WERI-Rb-1 (cell line): Measurements from ENCODE around the gene SEMA3B.

Experiments
- DNase-seq: peaks from one replicate; pipeline ENCODE4 v3.0.0-alpha.2; 2020
- H3K27ac ChIP-seq: fragments of 250-450 bp; sonication (Bioruptor Pico); 2 replicates; pipeline ENCODE4 v1.5.1; 2020; ENCODE audit warnings: mild to moderate bottlenecking, moderate library complexity
- H3K27me3 ChIP-seq: fragments of 250-450 bp; sonication (Bioruptor Pico); 2 replicates; pipeline ENCODE4 v1.5.1; 2021; ENCODE audit warnings: mild to moderate bottlenecking, low read depth, moderate library complexity; ENCODE audit not compliant: insufficient read depth, severe bottlenecking
- H3K36me3 ChIP-seq: fragments of 250-450 bp; sonication (Bioruptor Pico); 2 replicates; pipeline ENCODE4 v1.5.1; 2020; ENCODE audit warnings: mild to moderate bottlenecking, moderate library complexity
- H3K4me3 ChIP-seq: 2 replicates; pipeline ENCODE4 v1.5.1; 2011; ENCODE audit warnings: low read depth, mild to moderate bottlenecking, control low read depth, low read length
- H3K9me3 ChIP-seq: fragments of 250-450 bp; sonication (Bioruptor Pico); 2 replicates; pipeline ENCODE4 v1.5.1; 2021; ENCODE audit warnings: mild to moderate bottlenecking, moderate library complexity; ENCODE audit not compliant: severe bottlenecking
- TF ChIP-seq, protein P1 (sequence below): IDR thresholded peaks from 2 replicates; pipeline ENCODE4 v1.5.1; 2011; ENCODE audit warnings: low read depth, mild to moderate bottlenecking, control low read depth, inconsistent platforms, low read length

The SEMA3B gene

DNA sequence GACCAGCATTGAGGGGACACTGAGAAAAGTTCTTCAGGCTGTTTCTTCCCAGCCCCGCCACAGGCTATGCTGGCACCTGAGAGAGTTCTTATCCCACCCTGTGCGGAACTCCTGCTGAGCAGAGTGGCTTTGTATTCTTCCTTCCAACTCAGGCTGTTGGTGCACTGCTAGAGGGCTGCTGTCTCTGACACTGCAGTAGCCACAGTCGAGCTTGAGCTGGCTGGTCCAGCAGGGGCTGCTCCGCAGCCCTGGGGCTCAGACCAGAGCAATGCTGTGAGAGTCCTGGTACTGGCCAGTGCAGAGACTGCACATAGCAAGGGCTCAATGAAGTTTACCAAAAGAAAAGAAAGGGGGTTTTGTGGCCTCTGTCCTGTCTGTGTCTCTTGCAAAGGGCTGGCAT, 29.3 kb upstream of the SEMA3B start:
- DNase-seq, result no peak
- TF ChIP-seq, protein P1, sequence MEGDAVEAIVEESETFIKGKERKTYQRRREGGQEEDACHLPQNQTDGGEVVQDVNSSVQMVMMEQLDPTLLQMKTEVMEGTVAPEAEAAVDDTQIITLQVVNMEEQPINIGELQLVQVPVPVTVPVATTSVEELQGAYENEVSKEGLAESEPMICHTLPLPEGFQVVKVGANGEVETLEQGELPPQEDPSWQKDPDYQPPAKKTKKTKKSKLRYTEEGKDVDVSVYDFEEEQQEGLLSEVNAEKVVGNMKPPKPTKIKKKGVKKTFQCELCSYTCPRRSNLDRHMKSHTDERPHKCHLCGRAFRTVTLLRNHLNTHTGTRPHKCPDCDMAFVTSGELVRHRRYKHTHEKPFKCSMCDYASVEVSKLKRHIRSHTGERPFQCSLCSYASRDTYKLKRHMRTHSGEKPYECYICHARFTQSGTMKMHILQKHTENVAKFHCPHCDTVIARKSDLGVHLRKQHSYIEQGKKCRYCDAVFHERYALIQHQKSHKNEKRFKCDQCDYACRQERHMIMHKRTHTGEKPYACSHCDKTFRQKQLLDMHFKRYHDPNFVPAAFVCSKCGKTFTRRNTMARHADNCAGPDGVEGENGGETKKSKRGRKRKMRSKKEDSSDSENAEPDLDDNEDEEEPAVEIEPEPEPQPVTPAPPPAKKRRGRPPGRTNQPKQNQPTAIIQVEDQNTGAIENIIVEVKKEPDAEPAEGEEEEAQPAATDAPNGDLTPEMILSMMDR, result no peak
- Histone ChIP-seq H3K27me3 (no peaks in the 10 kb centered on the region), H3K4me3 (no peak overlapping the region), H3K27ac (no peak overlapping the region), H3K9me3 (no peaks in the 10 kb centered on the region), H3K36me3 (peaks cover 8% of the 10 kb centered on the region)

DNA sequence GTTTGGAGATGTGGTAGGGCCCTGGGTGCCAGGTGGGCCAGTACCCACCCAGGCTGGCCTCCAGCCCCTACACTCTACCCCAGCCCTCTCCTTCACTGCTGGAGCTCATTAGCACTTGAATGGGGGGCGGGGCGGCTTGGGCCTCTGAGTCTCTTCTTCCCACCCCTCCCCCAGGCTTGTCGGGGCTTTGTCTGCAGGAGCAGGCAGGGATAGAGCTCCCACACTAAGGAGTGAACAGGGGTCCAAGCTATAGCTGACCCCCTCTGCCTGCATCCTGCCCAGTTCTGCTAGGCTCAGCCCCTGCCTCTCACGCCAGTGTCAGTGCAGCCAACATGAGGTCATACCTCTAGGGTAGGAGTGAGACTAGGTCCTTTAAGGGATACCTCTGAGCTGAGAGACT, 27.8 kb upstream of the SEMA3B start:
- no peaks in the 10 kb centered on the region for H3K27me3 ChIP-seq
- TF ChIP-seq, protein P1, result no peak
- peaks cover 8% of the 10 kb centered on the region for H3K36me3 ChIP-seq
- H3K9me3 ChIP-seq, result no peaks in the 10 kb centered on the region
- peak overlapping the region; percentile 60 for H3K27ac ChIP-seq
- DNase-seq, result peak; percentile 85
- no peak overlapping the region for H3K4me3 ChIP-seq

DNA sequence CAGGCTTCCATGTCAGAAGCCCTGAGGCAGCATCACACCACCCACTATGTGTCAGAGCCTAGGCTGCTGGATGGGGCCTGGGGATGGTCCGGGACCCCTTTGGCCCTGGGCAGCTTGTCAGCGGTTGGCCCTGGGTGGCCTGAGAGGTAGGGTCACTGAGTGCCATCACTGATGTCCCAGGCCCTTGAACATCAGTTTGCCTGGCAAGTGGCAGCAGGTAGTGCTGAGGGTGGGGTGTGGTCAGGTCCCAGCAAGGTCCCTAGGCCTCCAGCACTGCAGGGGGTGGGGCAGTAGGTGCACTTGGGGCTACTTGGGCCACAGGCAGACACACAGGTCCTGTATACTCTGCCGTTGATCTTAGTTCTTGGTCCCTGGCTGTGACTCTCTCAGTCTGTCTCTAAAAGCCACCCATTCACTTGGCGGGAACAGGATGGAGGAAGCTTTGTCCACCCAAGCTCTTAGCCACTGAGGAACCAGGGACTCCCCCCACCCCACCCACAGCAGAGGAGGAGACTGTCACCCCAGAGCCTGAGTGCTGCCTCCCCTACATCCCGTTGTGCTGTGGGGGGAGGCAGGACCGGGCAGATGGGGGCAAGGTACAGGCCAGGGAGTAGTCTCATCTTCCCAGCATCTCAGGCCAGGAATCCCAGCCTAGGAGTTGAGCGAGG, 27.1 kb upstream of the SEMA3B start:
- Histone ChIP-seq H3K27ac (peak overlapping the region; percentile 60), H3K4me3 (no peak overlapping the region), H3K9me3 (no peaks in the 10 kb centered on the region), H3K27me3 (no peaks in the 10 kb centered on the region), H3K36me3 (peaks cover 8% of the 10 kb centered on the region)
- TF ChIP-seq, protein P1, result no peak
- no peak for DNase-seq

DNA sequence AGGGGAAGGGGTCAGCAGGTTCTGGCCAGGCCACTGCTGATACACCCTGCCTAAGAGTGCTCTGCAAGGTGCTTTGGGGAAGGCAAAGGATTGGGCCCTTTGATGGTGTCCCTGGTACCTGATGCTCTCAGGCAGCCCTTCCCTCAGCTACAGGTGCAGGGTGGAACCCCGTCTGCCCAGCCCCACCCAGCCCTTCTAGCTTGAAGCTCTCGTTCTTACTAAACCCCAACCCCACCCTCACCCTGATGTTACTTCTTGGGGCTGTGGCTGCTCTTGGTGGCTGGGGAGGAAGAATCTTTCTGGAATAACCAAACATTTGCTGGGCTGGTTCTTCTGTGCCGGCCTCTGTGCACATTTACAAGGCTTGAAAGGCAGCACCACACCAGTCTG, 26.6 kb upstream of the SEMA3B start:
- Histone ChIP-seq H3K27ac (no peak overlapping the region), H3K36me3 (peaks cover 10% of the 10 kb centered on the region), H3K4me3 (no peak overlapping the region), H3K9me3 (no peaks in the 10 kb centered on the region), H3K27me3 (no peaks in the 10 kb centered on the region)
- DNase-seq, result no peak
- TF ChIP-seq, protein P1, result no peak

DNA sequence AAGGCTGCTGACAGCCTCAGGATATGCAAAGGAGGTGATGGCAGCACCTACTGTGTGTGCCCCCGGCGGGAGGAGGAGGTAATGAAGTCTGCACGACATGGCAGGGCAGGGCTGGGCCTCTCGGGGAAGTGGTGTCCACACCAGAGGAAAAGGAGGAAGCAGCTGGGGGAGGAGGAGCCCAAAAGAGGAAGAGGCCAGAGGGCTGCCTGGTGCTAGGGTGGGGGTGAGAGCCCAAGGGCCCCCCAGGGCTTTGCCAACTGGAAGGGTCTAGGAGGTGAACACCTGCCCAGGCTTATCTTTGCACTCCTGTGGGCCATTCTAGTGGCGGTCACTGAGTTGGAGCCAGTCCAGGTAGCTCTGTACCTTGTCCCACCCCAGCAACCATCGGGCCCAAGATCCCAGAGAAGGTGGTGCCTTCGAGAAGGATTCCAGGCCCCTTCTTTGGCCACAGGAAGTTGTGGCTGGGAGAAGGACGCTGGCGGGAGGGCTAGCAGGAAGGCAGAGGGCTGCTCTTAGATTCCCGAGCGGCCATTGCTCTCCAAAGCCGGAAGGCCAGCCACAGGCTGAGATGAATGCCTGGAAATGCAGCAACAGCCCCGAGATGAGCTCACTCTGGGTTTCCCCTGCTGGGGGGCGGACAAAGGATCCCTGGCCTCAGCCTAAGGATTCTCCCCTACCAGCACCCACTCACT, 25.9 kb upstream of the SEMA3B start:
- TF ChIP-seq, protein P1, result no peak
- H3K4me3 ChIP-seq, result no peak overlapping the region
- H3K27ac ChIP-seq, result peak overlapping the region; percentile 36; the same call in 1 of the 2 replicates
- peaks cover 16% of the 10 kb centered on the region for H3K36me3 ChIP-seq
- H3K27me3 ChIP-seq, result no peaks in the 10 kb centered on the region
- no peak for DNase-seq
- no peaks in the 10 kb centered on the region for H3K9me3 ChIP-seq
